Mucosa of stomach (tissue), 1 donor: ENCODE data around the gene SLCO3A1.

Source experiments
- H3K27me3 ChIP-seq: one replicate; pipeline ENCODE4 v1.7.0; 2013; ENCODE audit warnings: mild to moderate bottlenecking, low read length; ENCODE audit not compliant: control insufficient read depth, insufficient read depth
- H3K36me3 ChIP-seq: one replicate; pipeline ENCODE4 v1.7.0; 2013; ENCODE audit warnings: low read length; ENCODE audit not compliant: control insufficient read depth, insufficient read depth
- H3K4me1 ChIP-seq: one replicate; pipeline ENCODE4 v1.7.0; 2013; ENCODE audit warnings: mild to moderate bottlenecking, low read length; ENCODE audit not compliant: control insufficient read depth, insufficient read depth
- H3K4me3 ChIP-seq: one replicate; pipeline ENCODE4 v1.7.0; 2013; ENCODE audit warnings: low read length
- H3K9ac ChIP-seq: one replicate; pipeline ENCODE4 v1.7.0; 2013; ENCODE audit warnings: mild to moderate bottlenecking, low read length, moderate library complexity
- H3K9me3 ChIP-seq: one replicate; pipeline ENCODE4 v1.7.0; 2013; ENCODE audit warnings: mild to moderate bottlenecking, low read length, moderate library complexity; ENCODE audit not compliant: control insufficient read depth
- donor health status: Pancreatic carcinoma.

The SLCO3A1 gene

GRCh38 chr15:91908391-91908790 lies 54.9 kb downstream of the SLCO3A1 start:
- no peaks in the 10 kb centered on the region for H3K36me3 ChIP-seq
- no peaks in the 10 kb centered on the region for H3K9me3 ChIP-seq
- no peaks in the 10 kb centered on the region for H3K4me1 ChIP-seq
- no peaks in the 10 kb centered on the region for H3K27me3 ChIP-seq
- no peak overlapping the region for H3K9ac ChIP-seq
- no peak overlapping the region for H3K4me3 ChIP-seq

GRCh38 chr15:91909111-91909510 lies 55.6 kb downstream of the SLCO3A1 start:
- Histone ChIP-seq H3K4me1 (no peaks in the 10 kb centered on the region), H3K27me3 (no peaks in the 10 kb centered on the region), H3K4me3 (no peak overlapping the region), H3K36me3 (no peaks in the 10 kb centered on the region), H3K9ac (no peak overlapping the region), H3K9me3 (no peaks in the 10 kb centered on the region)

GRCh38 chr15:91909574-91909973 lies 56.1 kb downstream of the SLCO3A1 start:
- H3K9me3 ChIP-seq = no peaks in the 10 kb centered on the region
- no peaks in the 10 kb centered on the region for H3K36me3 ChIP-seq
- no peaks in the 10 kb centered on the region for H3K4me1 ChIP-seq
- no peak overlapping the region for H3K4me3 ChIP-seq
- H3K9ac ChIP-seq = no peak overlapping the region
- no peaks in the 10 kb centered on the region for H3K27me3 ChIP-seq

- no peaks in the 10 kb centered on the region for H3K4me1 ChIP-seq
Observed at GRCh38 chr15:91911844-91912243, 58.3 kb downstream of the SLCO3A1 start.

GRCh38 chr15:91912336-91912735 lies 58.8 kb downstream of the SLCO3A1 start:
- Histone ChIP-seq H3K4me3 (no peak overlapping the region), H3K36me3 (no peaks in the 10 kb centered on the region), H3K9me3 (no peaks in the 10 kb centered on the region), H3K4me1 (no peaks in the 10 kb centered on the region), H3K9ac (no peak overlapping the region), H3K27me3 (no peaks in the 10 kb centered on the region)

More at GRCh38 chr15:91911844-91912243, 58.3 kb downstream of the SLCO3A1 start:
- no peaks in the 10 kb centered on the region for H3K9me3 ChIP-seq
- H3K9ac ChIP-seq = no peak overlapping the region
- no peaks in the 10 kb centered on the region for H3K36me3 ChIP-seq
- H3K27me3 ChIP-seq = no peaks in the 10 kb centered on the region
- no peak overlapping the region for H3K4me3 ChIP-seq

GRCh38 chr15:91913560-91913959 lies 60.1 kb downstream of the SLCO3A1 start:
- no peaks in the 10 kb centered on the region for H3K9me3 ChIP-seq
- no peak overlapping the region for H3K4me3 ChIP-seq
- no peaks in the 10 kb centered on the region for H3K27me3 ChIP-seq
- H3K36me3 ChIP-seq = no peaks in the 10 kb centered on the region
- H3K9ac ChIP-seq = no peak overlapping the region
- H3K4me1 ChIP-seq = no peaks in the 10 kb centered on the region

- Histone ChIP-seq H3K27me3 (no peaks in the 10 kb centered on the region), H3K36me3 (no peaks in the 10 kb centered on the region), H3K9ac (no peak overlapping the region), H3K9me3 (no peaks in the 10 kb centered on the region), H3K4me3 (no peak overlapping the region), H3K4me1 (no peaks in the 10 kb centered on the region)
Observed at GRCh38 chr15:91915576-91915975, 62.1 kb downstream of the SLCO3A1 start.

GRCh38 chr15:91916051-91916450 lies 62.5 kb downstream of the SLCO3A1 start:
- H3K9ac ChIP-seq = no peak overlapping the region
- H3K9me3 ChIP-seq = no peaks in the 10 kb centered on the region
- H3K4me1 ChIP-seq = no peaks in the 10 kb centered on the region
- no peaks in the 10 kb centered on the region for H3K36me3 ChIP-seq
- no peaks in the 10 kb centered on the region for H3K27me3 ChIP-seq
- H3K4me3 ChIP-seq = no peak overlapping the region

- Histone ChIP-seq H3K27me3 (no peaks in the 10 kb centered on the region), H3K4me3 (no peak overlapping the region)
Observed at GRCh38 chr15:91917686-91918360, 64.3 kb downstream of the SLCO3A1 start.

GRCh38 chr15:91919014-91919534 lies 65.6 kb downstream of the SLCO3A1 start:
- H3K27me3 ChIP-seq = no peaks in the 10 kb centered on the region
- H3K4me3 ChIP-seq = no peak overlapping the region
- H3K9ac ChIP-seq = no peak overlapping the region
- H3K36me3 ChIP-seq = no peaks in the 10 kb centered on the region
- no peaks in the 10 kb centered on the region for H3K9me3 ChIP-seq
- H3K4me1 ChIP-seq = peaks cover 14% of the 10 kb centered on the region

More at GRCh38 chr15:91917686-91918360, 64.3 kb downstream of the SLCO3A1 start:
- Histone ChIP-seq H3K4me1 (peaks cover 11% of the 10 kb centered on the region), H3K9ac (no peak overlapping the region), H3K9me3 (no peaks in the 10 kb centered on the region), H3K36me3 (no peaks in the 10 kb centered on the region)

- Histone ChIP-seq H3K27me3 (no peaks in the 10 kb centered on the region), H3K36me3 (no peaks in the 10 kb centered on the region), H3K9ac (no peak overlapping the region), H3K4me1 (peaks cover 34% of the 10 kb centered on the region), H3K4me3 (no peak overlapping the region), H3K9me3 (no peaks in the 10 kb centered on the region)
Observed at GRCh38 chr15:91921188-91921842, 67.8 kb downstream of the SLCO3A1 start.

GRCh38 chr15:91921843-91922198 lies 68.3 kb downstream of the SLCO3A1 start:
- peaks cover 38% of the 10 kb centered on the region for H3K4me1 ChIP-seq
- no peak overlapping the region for H3K9ac ChIP-seq
- H3K27me3 ChIP-seq = no peaks in the 10 kb centered on the region
- no peaks in the 10 kb centered on the region for H3K9me3 ChIP-seq
- H3K4me3 ChIP-seq = no peak overlapping the region
- no peaks in the 10 kb centered on the region for H3K36me3 ChIP-seq
